IPS-15b (cell line): Measurements from ENCODE around the gene ADD1.

Experiments
- H3K27me3 ChIP-seq: one replicate; pipeline ENCODE4 v1.6.1; 2013; ENCODE audit warnings: low read length; ENCODE audit not compliant: control insufficient read depth, insufficient read depth
- H3K36me3 ChIP-seq: one replicate; pipeline ENCODE4 v1.6.1; 2013; ENCODE audit warnings: low read length; ENCODE audit not compliant: control insufficient read depth, insufficient read depth
- H3K4me1 ChIP-seq: one replicate; pipeline ENCODE4 v1.6.1; 2013; ENCODE audit warnings: mild to moderate bottlenecking, low read length; ENCODE audit not compliant: control insufficient read depth, insufficient read depth
- H3K4me3 ChIP-seq: one replicate; pipeline ENCODE4 v1.5.1; 2013; ENCODE audit warnings: low read depth, low read length
- H3K9ac ChIP-seq: one replicate; pipeline ENCODE4 v1.6.1; 2013; ENCODE audit warnings: low read depth, mild to moderate bottlenecking, low read length
- H3K9me3 ChIP-seq: one replicate; pipeline ENCODE4 v1.6.1; 2013; ENCODE audit warnings: mild to moderate bottlenecking, low read length; ENCODE audit not compliant: control insufficient read depth, insufficient read depth

The ADD1 gene

GRCh38 chr4:2827874-2828751, 15.5 kb upstream of the ADD1 start:
- Histone ChIP-seq H3K4me3 (no peak overlapping the region), H3K4me1 (no peaks in the 10 kb centered on the region), H3K9ac (no peak overlapping the region), H3K27me3 (no peaks in the 10 kb centered on the region), H3K9me3 (no peaks in the 10 kb centered on the region), H3K36me3 (peaks cover 59% of the 10 kb centered on the region)

DNA sequence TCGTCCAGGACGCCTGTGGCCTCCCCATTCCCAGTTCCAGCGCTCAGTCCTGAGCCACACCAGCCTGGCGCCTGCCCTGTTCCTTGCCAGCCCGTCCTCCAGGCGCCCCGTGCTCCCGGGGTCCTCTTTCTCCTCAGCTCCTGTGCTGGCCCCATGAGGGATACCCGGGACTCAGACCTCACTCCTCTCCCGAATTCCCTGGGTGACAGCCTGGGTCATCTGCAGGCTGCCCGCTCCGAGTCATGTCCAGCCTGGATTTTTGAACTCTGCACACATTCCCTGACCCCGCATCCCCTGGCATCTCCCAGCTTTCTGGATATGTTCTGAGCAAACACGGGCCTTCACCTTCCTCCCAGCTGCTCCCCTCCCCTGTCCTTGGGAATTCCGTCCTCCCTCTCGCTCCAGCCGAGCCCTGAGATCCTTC, 14.9 kb upstream of the ADD1 start:
- no peak overlapping the region for H3K4me3 ChIP-seq
- H3K4me1 ChIP-seq: no peaks in the 10 kb centered on the region
- H3K9me3 ChIP-seq: no peaks in the 10 kb centered on the region
- H3K36me3 ChIP-seq: peaks cover 59% of the 10 kb centered on the region
- H3K27me3 ChIP-seq: no peaks in the 10 kb centered on the region
- no peak overlapping the region for H3K9ac ChIP-seq

- Histone ChIP-seq H3K4me3 (no peak overlapping the region), H3K27me3 (no peaks in the 10 kb centered on the region), H3K36me3 (peaks cover 59% of the 10 kb centered on the region), H3K9me3 (no peaks in the 10 kb centered on the region), H3K4me1 (no peaks in the 10 kb centered on the region), H3K9ac (no peak overlapping the region)
Measured at GRCh38 chr4:2829321-2829932, 14.2 kb upstream of the ADD1 start.

DNA sequence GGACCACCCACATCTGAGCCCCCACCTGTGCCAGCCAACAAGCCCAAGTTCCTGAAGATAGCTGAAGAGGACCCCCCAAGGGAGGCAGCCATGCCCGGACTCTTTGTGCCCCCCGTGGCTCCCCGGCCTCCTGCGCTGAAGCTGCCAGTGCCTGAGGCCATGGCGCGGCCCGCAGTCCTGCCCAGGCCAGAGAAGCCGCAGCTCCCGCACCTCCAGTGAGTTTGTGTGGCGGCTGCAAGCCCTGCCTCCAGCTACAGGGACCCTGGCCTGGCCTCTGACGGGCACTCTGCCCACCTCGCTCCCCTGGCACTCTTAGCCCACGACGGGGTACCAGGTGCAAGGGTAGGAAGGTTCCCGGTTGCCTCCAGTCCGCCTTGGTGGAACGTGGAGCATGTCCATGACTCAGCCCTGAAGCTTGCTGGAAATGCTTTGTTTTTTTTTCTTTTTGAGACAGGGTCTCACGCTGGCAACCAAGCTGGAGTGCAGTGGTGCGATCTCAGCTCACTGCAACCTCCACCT, 13.7 kb upstream of the ADD1 start:
- Histone ChIP-seq H3K4me1 (no peaks in the 10 kb centered on the region), H3K36me3 (peaks cover 54% of the 10 kb centered on the region), H3K9ac (no peak overlapping the region), H3K9me3 (no peaks in the 10 kb centered on the region), H3K4me3 (no peak overlapping the region), H3K27me3 (no peaks in the 10 kb centered on the region)

DNA sequence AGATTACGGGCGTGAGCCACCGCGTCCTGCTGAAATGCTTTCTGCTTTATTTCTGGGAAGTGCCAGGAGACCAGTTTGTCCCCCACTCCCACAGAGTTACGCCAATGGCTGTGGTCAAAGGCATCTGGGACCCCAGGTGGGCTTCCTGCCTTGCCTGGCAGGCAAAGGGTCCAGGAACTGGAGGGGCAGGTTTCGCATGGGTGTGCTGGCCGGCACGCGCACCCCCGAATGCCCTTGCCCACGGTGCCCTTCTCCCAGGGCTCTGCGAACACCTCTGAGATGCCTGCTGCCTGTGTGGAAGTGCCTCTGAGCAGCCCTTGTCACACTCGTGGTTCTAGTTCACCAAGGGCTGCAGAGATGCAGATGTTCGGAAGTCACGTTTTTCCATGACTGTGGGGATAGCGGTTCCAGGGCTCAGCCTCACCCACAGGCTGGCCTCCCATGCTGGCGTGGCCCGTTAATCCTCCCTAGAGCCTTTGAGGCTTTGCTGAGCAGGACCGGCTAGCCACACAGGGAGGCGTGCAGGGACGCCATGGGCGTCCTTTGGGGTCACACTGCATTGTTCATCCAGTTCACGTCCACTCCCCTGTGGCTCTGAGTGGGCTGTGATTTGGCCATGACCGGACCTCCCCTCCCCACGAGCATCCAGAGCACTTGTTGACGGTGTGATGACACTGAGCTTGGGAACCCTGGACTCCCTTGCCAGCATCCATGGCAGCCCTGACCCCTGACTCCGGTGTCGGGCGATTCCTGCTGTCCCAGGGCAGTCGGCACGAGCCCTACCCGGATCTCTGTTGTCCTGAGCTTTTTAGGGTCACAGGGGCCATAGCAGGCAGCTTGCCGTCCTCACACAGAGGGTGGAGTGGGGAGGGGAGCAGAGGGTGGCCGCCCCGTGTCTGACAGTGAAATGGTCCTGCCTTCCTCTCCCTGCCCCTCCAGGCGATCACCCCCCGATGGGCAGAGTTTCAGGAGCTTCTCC, 12.7 kb upstream of the ADD1 start:
- Histone ChIP-seq H3K9me3 (no peaks in the 10 kb centered on the region), H3K4me1 (no peaks in the 10 kb centered on the region), H3K9ac (no peak overlapping the region), H3K27me3 (no peaks in the 10 kb centered on the region), H3K36me3 (peaks cover 49% of the 10 kb centered on the region), H3K4me3 (no peak overlapping the region)

DNA sequence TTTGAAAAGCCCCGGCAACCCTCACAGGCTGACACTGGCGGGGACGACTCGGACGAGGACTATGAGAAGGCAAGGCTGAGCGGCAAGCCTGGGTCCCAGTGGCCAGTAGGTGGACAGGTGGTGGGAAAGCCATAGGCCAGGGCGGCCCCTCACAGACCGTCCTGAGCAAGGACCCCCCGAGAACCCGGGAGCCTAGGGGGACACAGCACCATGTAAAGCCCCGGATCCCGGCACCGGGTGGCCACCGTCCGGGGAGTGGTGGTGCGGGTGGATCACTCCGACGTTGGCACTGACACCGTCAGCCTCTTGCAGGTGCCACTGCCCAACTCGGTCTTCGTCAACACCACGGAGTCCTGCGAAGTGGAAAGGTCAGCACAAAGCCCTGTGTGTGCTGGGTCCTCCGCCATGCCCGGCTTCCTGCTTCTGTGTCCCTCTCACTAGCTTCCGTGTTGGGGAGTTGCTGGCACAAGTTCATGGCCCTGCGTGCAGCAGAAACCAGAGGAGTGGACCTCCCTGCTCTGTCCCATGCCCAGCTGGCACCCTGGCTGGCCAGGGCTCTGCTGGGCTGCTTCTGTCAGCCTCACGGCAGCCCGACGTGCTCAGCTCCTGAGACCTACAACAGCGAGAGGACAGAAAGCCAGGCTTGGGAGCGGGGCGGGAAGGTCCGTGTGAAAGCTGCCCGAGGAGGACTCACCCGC, 11.9 kb upstream of the ADD1 start:
- peaks cover 56% of the 10 kb centered on the region for H3K36me3 ChIP-seq
- H3K27me3 ChIP-seq: no peaks in the 10 kb centered on the region
- H3K9me3 ChIP-seq: no peaks in the 10 kb centered on the region
- no peak overlapping the region for H3K4me3 ChIP-seq
- no peaks in the 10 kb centered on the region for H3K4me1 ChIP-seq
- no peak overlapping the region for H3K9ac ChIP-seq

- Histone ChIP-seq H3K36me3 (peaks cover 53% of the 10 kb centered on the region), H3K4me1 (no peaks in the 10 kb centered on the region), H3K4me3 (no peak overlapping the region), H3K9me3 (no peaks in the 10 kb centered on the region), H3K9ac (no peak overlapping the region), H3K27me3 (no peaks in the 10 kb centered on the region)
Measured at GRCh38 chr4:2832309-2832980, 11.2 kb upstream of the ADD1 start.

- H3K36me3 ChIP-seq: peaks cover 47% of the 10 kb centered on the region
- H3K4me3 ChIP-seq: no peak overlapping the region
- peaks cover 1% of the 10 kb centered on the region for H3K4me1 ChIP-seq
- no peaks in the 10 kb centered on the region for H3K27me3 ChIP-seq
- H3K9me3 ChIP-seq: no peaks in the 10 kb centered on the region
- H3K9ac ChIP-seq: no peak overlapping the region
Measured at GRCh38 chr4:2832981-2833670, 10.5 kb upstream of the ADD1 start.

DNA sequence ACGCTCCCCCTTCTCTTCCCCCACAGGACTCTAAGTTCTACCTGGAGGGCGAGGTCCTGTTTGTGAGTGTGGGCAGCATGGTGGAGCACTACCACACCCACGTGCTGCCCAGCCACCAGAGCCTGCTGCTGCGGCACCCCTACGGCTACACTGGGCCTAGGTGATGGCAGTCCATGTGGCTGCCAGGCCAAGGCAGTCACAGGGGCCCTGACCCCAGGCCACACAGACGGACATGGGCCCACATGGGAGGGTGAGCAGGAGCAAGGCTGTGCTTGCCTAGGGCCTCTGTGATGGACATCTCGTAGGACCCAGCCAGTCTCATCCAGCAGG, 10.0 kb upstream of the ADD1 start:
- Histone ChIP-seq H3K9me3 (no peaks in the 10 kb centered on the region), H3K4me3 (no peak overlapping the region), H3K36me3 (peaks cover 44% of the 10 kb centered on the region), H3K9ac (no peak overlapping the region), H3K27me3 (no peaks in the 10 kb centered on the region), H3K4me1 (peaks cover 3% of the 10 kb centered on the region)
